ENCODE measurements around the gene PANK2.
"Not testable (repeated sequence)": the region's sequence is repeated elsewhere in the genome, so short reads cannot be mapped to it uniquely, and the experiment has no call there.

Gene PANK2

DNA sequence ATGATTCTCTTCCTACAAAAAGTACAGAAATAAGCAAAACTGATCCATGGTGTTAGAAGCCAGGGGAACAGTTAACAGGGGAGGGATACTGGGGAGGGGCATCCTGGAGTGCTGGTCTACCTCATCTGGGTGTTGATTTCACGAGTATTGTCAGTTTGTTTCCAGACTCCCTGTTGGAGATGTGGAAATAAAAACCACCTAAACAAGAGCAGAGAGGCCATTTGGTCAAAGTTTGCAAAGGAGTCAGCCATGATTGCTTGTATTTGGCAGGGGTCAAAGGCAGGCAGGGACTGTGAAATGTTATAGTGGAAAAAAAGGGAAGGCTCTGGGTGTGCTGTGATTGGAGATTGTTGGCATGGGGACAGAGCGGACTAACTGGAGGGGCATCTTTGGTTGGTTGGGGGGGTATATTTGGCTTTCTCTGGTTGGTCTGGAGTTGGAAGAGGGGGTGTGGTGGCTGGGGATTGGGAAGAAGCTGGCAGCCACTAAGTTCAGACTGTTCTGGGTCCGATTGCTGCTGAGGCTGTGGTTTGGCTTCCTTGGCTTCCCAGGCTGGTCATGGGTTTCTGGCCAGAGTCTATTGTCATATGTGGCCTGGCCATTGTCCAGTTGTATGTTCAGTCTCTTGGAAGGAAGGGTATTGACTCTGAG, 14.9 kb upstream of the PANK2 start:
- ChIA-PET POLR2A (no interaction called here), CTCF (interaction anchor here (1.5 to 1.9 kb wide), 2 partner anchors 15 to 19 kb away, joined by 3 to 7 read pairs; no protein-coding TSS in a partner anchor)
- DNase-seq (ENCODE audit: low read depth, low spot score), result no peak
- no peak overlapping the region for H3K4me3 ChIP-seq (ENCODE audit: low read depth, low read length)
- no peak for TF ChIP-seq CTCF (IDR thresholded peaks at IDR 0.05; ENCODE audit: insufficient read depth, low read length, missing control alignments)

- POLR2A ChIA-PET, result interaction anchor here (0.9 kb wide), 1 partner anchor 13 kb away, joined by 4 read pairs; no protein-coding TSS in a partner anchor
- DNase-seq (ENCODE audit: low read depth, low spot score), result no peak
- CTCF ChIA-PET, result interaction anchor here (1.1 to 1.9 kb wide), 4 partner anchors 8 to 20 kb away, joined by 3 to 7 read pairs (median 4); no protein-coding TSS in a partner anchor
- TF ChIP-seq CTCF (IDR thresholded peaks at IDR 0.05; ENCODE audit: insufficient read depth, low read length, missing control alignments), result no peak
- no peak overlapping the region for H3K4me3 ChIP-seq (ENCODE audit: low read depth, low read length)
Measured at GRCh38 chr20:3875378-3875974, 13.7 kb upstream of the PANK2 start.

GRCh38 chr20:3876000-3876399, 13.2 kb upstream of the PANK2 start:
- DNase-seq (ENCODE audit: low read depth, low spot score), result no peak
- ChIA-PET CTCF (interaction anchor here (1.1 to 1.5 kb wide), 3 partner anchors 8 to 21 kb away, joined by 3 to 5 read pairs (median 4); no protein-coding TSS in a partner anchor), POLR2A (interaction anchor here (0.9 kb wide), 1 partner anchor 12 kb away, joined by 4 read pairs; no protein-coding TSS in a partner anchor)

GRCh38 chr20:3876676-3877075, 12.5 kb upstream of the PANK2 start:
- POLR2A ChIA-PET, result interaction anchor here (0.6 kb wide), 1 partner anchor 124 kb away, joined by 4 read pairs; no protein-coding TSS in a partner anchor
- no peak overlapping the region for H3K4me3 ChIP-seq (ENCODE audit: low read depth, low read length)
- CTCF ChIA-PET, result interaction anchor here (1.2 kb wide), 2 partner anchors 20 to 22 kb away, joined by 3 to 5 read pairs; no protein-coding TSS in a partner anchor
- TF ChIP-seq CTCF (IDR thresholded peaks at IDR 0.05; ENCODE audit: insufficient read depth, low read length, missing control alignments), result no peak
- DNase-seq (ENCODE audit: low read depth, low spot score), result no peak

More at GRCh38 chr20:3876000-3876399, 13.2 kb upstream of the PANK2 start:
- no peak overlapping the region for H3K4me3 ChIP-seq (ENCODE audit: low read depth, low read length)
- no peak for TF ChIP-seq CTCF (IDR thresholded peaks at IDR 0.05; ENCODE audit: insufficient read depth, low read length, missing control alignments)

GRCh38 chr20:3878921-3879274, 10.3 kb upstream of the PANK2 start:
- POLR2A ChIA-PET, result interaction anchor here (0.6 kb wide), 1 partner anchor 24 kb away, joined by 3 read pairs; no protein-coding TSS in a partner anchor
- not testable (repeated sequence) for DNase-seq (ENCODE audit: low read depth, low spot score); H3K4me3 ChIP-seq (ENCODE audit: low read depth, low read length)
- CTCF ChIA-PET, result interaction anchor here (1.6 to 2.2 kb wide), 4 partner anchors 9 to 213 kb away, joined by 4 to 6 read pairs (median 6); no protein-coding TSS in a partner anchor

DNA sequence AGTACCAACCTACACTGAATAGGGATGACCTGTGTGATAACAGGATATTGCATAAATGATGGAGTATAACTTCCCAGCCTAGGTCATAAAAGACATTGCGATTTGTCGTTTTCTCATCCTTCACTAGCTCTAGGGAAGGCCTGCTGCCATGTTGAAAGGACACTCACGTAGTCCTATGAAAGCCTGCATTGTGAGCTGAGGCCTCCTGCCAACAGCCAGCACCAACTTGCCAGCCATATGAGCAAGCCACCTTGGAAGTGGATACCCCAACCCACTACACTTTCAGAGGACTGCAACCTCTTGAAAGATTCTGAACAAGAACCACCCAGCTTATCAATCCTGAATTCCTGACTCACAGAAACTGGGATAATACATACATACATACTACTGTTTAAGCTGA, 3.5 kb upstream of the PANK2 start:
- POLR2A ChIA-PET, result no interaction called here
- CTCF ChIA-PET, result interaction anchor here (0.9 to 4.9 kb wide), 6 partner anchors 18 to 200 kb away, joined by 3 to 21 read pairs (median 15); partner anchors contain the start of genes AP5S1 and CENPB
- TF ChIP-seq CTCF (IDR thresholded peaks at IDR 0.05; ENCODE audit: insufficient read depth, low read length, missing control alignments), result no peak

More for the DNA sequence above, 3.5 kb upstream of the PANK2 start:
- DNase-seq (ENCODE audit: low read depth, low spot score), result no peak
- H3K4me3 ChIP-seq (ENCODE audit: low read depth, low read length), result no peak overlapping the region
